Ectodermal cell (in vitro differentiated cells): Measurements from ENCODE around the gene ZNF236.

Experiments
- H3K27ac ChIP-seq: 2 replicates; pipeline ENCODE4 v1.7.0; 2013; ENCODE audit warnings: mild to moderate bottlenecking, low read depth, low read length; ENCODE audit not compliant: insufficient read depth, poor library complexity, severe bottlenecking
- H3K27me3 ChIP-seq: 2 replicates; pipeline ENCODE4 v1.7.0; 2013; ENCODE audit warnings: mild to moderate bottlenecking, low read length; ENCODE audit not compliant: insufficient read depth, control insufficient read depth, poor library complexity, severe bottlenecking
- H3K36me3 ChIP-seq: one replicate; pipeline ENCODE4 v1.7.0; 2013; ENCODE audit warnings: low read length; ENCODE audit not compliant: control insufficient read depth, insufficient read depth
- H3K4me1 ChIP-seq: one replicate; pipeline ENCODE4 v1.7.0; 2013; ENCODE audit warnings: low read length; ENCODE audit not compliant: control insufficient read depth, insufficient read depth
- H3K4me3 ChIP-seq: 2 replicates; pipeline ENCODE4 v1.7.0; 2013; ENCODE audit warnings: low read depth, low read length, control low read depth; ENCODE audit not compliant: insufficient read depth
- H3K9me3 ChIP-seq: 2 replicates; pipeline ENCODE4 v1.7.0; 2013; ENCODE audit warnings: mild to moderate bottlenecking, low read length, moderate library complexity; ENCODE audit not compliant: control insufficient read depth
- WGBS, 2 experiments: methylation state at CpG; one replicate each; pipeline ENCODE4 v1.1.7; 2013; ENCODE audit warnings: missing lambda C conversion rate in 2 of 2; 5-methylcytosine and 5-hydroxymethylcytosine counted together

The ZNF236 gene

DNA sequence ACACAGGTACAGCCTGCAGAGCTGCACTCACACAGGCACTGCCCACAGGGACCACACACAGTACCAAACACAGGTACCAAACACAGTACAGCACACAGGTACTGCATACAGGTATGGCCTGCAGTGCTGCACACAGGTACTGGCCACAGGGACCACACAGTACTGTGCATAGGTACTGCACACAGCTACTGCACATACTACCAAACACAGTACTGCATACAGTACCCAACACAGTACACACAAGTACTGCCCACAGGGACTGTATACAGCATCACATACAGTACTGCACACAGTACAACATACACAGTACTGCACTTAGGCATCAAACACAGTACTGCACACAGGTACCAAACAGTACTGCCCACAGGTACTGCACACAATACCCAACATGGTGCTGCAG, 74.3 kb downstream of the ZNF236 start:
- H3K27ac ChIP-seq, result no peak overlapping the region
- H3K4me1 ChIP-seq, result no peaks in the 10 kb centered on the region
- no peaks in the 10 kb centered on the region for H3K9me3 ChIP-seq
- H3K27me3 ChIP-seq, result no peaks in the 10 kb centered on the region
- peaks cover 32% of the 10 kb centered on the region for H3K36me3 ChIP-seq
- no peak overlapping the region for H3K4me3 ChIP-seq

DNA sequence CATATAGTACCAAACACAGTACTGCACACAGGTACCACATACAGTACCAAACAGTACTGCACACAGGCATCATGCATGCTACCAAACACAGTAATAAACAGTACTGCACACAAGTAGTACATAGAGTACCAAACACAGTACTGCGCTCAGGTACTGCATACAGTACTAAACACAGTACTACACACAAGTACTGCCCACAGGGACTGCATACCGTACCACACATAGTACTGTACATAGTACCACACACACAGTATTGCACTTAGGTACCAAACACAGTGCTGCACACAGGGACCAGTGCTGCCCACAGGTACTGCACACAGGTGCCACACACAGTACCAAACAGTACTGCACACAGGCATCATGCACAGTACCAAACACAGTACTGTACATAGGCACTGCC, 74.9 kb downstream of the ZNF236 start:
- Histone ChIP-seq H3K9me3 (no peaks in the 10 kb centered on the region), H3K36me3 (peaks cover 32% of the 10 kb centered on the region), H3K27ac (no peak overlapping the region), H3K4me1 (no peaks in the 10 kb centered on the region), H3K4me3 (no peak overlapping the region), H3K27me3 (no peaks in the 10 kb centered on the region)
- 94 to 99% methylated on average over 2 of the region's 2 CpGs for WGBS, 2 experiments

DNA sequence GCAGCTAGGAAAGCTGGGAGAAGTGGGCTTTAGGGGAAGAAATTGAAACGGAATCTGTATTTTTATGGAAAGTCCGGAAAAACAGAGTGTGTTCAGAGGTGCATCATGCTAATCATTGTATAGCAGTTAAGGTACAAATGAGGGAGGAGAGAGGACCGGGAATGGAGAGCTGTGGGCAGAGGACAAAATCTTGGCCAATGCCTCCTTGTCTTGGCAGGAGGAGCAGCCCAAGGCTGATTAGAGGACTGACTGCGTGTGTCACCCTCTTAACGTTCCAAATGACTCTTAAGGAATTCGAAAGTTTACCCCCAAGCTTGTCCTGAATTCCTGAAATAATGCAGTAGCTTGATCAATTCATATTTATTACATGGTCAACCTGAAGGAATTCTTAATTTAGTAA, 81.0 kb downstream of the ZNF236 start:
- Histone ChIP-seq H3K27ac (no peak overlapping the region), H3K36me3 (no peaks in the 10 kb centered on the region)
- 93% methylated on average over 6 of the region's 6 CpGs for WGBS, 2 experiments

GRCh38 chr18:76905821-76906220, 83.5 kb downstream of the ZNF236 start:
- WGBS, 2 experiments, result 97 to 98% methylated on average over 4 of the region's 4 CpGs
- no peaks in the 10 kb centered on the region for H3K36me3 ChIP-seq
- H3K4me3 ChIP-seq, result no peak overlapping the region

More for the DNA sequence above, 81.0 kb downstream of the ZNF236 start:
- H3K27me3 ChIP-seq, result no peaks in the 10 kb centered on the region
- no peaks in the 10 kb centered on the region for H3K4me1 ChIP-seq
- no peak overlapping the region for H3K4me3 ChIP-seq
- H3K9me3 ChIP-seq, result no peaks in the 10 kb centered on the region

DNA sequence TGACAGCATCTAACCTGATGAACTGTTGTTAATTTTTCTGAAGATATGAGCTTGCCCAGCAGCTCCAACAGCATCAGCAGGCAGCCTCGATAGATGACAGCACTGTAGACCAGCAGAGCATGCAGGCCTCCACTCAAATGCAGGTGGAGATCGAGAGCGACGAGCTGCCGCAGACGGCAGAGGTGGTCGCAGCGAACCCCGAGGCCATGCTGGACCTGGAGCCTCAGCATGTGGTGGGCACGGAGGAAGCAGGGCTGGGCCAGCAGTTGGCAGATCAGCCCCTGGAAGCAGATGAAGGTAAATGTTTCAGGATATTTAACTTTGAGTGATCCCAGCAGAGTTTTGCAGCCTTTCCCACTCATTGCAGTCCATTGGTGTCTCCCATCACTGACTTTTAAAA, 85.9 kb downstream of the ZNF236 start:
- H3K36me3 ChIP-seq, result no peaks in the 10 kb centered on the region
- WGBS, 2 experiments, result 95% methylated on average over 10 of the region's 10 CpGs
- no peaks in the 10 kb centered on the region for H3K9me3 ChIP-seq
- H3K4me1 ChIP-seq, result no peaks in the 10 kb centered on the region
- H3K4me3 ChIP-seq, result no peak overlapping the region
- no peak overlapping the region for H3K27ac ChIP-seq
- H3K27me3 ChIP-seq, result no peaks in the 10 kb centered on the region

More at GRCh38 chr18:76905821-76906220, 83.5 kb downstream of the ZNF236 start:
- Histone ChIP-seq H3K4me1 (no peaks in the 10 kb centered on the region), H3K27me3 (no peaks in the 10 kb centered on the region), H3K9me3 (no peaks in the 10 kb centered on the region), H3K27ac (no peak overlapping the region)

- no peaks in the 10 kb centered on the region for H3K9me3 ChIP-seq
- no peaks in the 10 kb centered on the region for H3K27me3 ChIP-seq
- no peaks in the 10 kb centered on the region for H3K36me3 ChIP-seq
- no peak overlapping the region for H3K4me3 ChIP-seq
- no peaks in the 10 kb centered on the region for H3K4me1 ChIP-seq
- H3K27ac ChIP-seq, result no peak overlapping the region
- WGBS, 2 experiments, result 94 to 97% methylated on average over 4 of the region's 4 CpGs
Observed at GRCh38 chr18:76909439-76909838, 87.1 kb downstream of the ZNF236 start.

- H3K9me3 ChIP-seq, result no peaks in the 10 kb centered on the region
- no peaks in the 10 kb centered on the region for H3K27me3 ChIP-seq
- H3K4me1 ChIP-seq, result no peaks in the 10 kb centered on the region
- no peak overlapping the region for H3K27ac ChIP-seq
- WGBS, 2 experiments, result 93 to 94% methylated on average over 7 of the region's 7 CpGs
- H3K36me3 ChIP-seq, result no peaks in the 10 kb centered on the region
- no peak overlapping the region for H3K4me3 ChIP-seq
Observed at GRCh38 chr18:76911440-76911839, 89.1 kb downstream of the ZNF236 start.

- Histone ChIP-seq H3K4me1 (no peaks in the 10 kb centered on the region), H3K27me3 (no peaks in the 10 kb centered on the region), H3K36me3 (no peaks in the 10 kb centered on the region), H3K9me3 (no peaks in the 10 kb centered on the region), H3K4me3 (no peak overlapping the region), H3K27ac (no peak overlapping the region)
- WGBS, 2 experiments, result 98% methylated on average over 7 of the region's 7 CpGs
Observed at GRCh38 chr18:76913583-76913982, 91.2 kb downstream of the ZNF236 start.

- no peaks in the 10 kb centered on the region for H3K36me3 ChIP-seq
- 94 to 96% methylated on average over 8 of the region's 8 CpGs for WGBS, 2 experiments
Observed at GRCh38 chr18:76914314-76914713, 92.0 kb downstream of the ZNF236 start.

GRCh38 chr18:76914796-76915195, 92.4 kb downstream of the ZNF236 start:
- no peaks in the 10 kb centered on the region for H3K4me1 ChIP-seq
- 77 to 78% methylated on average over 3 of the region's 3 CpGs for WGBS, 2 experiments
- no peaks in the 10 kb centered on the region for H3K27me3 ChIP-seq
- H3K36me3 ChIP-seq, result no peaks in the 10 kb centered on the region
- H3K4me3 ChIP-seq, result no peak overlapping the region
- no peak overlapping the region for H3K27ac ChIP-seq
- no peaks in the 10 kb centered on the region for H3K9me3 ChIP-seq

More at GRCh38 chr18:76914314-76914713, 92.0 kb downstream of the ZNF236 start:
- H3K27ac ChIP-seq, result no peak overlapping the region
- no peaks in the 10 kb centered on the region for H3K9me3 ChIP-seq
- no peaks in the 10 kb centered on the region for H3K27me3 ChIP-seq
- H3K4me3 ChIP-seq, result no peak overlapping the region
- H3K4me1 ChIP-seq, result no peaks in the 10 kb centered on the region

DNA sequence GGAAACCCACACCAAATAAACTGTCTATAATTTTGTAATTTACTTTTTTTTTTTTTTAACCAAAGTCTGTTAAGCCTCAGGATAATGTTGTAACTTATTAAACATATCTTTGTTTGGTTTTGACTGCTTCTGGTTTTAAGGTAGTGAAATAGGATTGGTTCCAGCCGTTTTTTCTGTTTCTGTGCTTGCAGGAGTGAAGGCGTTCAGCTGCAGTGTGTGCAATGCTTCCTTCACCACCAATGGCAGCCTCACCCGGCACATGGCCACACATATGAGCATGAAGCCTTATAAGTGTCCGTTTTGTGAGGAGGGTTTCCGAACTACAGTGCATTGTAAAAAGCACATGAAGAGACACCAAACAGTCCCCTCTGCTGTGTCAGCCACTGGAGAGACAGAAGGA, 93.1 kb downstream of the ZNF236 start:
- H3K4me3 ChIP-seq, result no peak overlapping the region
- no peaks in the 10 kb centered on the region for H3K27me3 ChIP-seq
- no peaks in the 10 kb centered on the region for H3K4me1 ChIP-seq
- no peak overlapping the region for H3K27ac ChIP-seq
- H3K36me3 ChIP-seq, result peaks cover under 1% of the 10 kb centered on the region
- WGBS, 2 experiments, result 80 to 85% methylated on average over 5 of the region's 5 CpGs
- H3K9me3 ChIP-seq, result no peaks in the 10 kb centered on the region
